ENCODE data around the gene PGGHG.
"Not testable (repeated sequence)": the region's sequence is repeated elsewhere in the genome, so short reads cannot be mapped to it uniquely, and the experiment has no call there.

PGGHG gene

DNA sequence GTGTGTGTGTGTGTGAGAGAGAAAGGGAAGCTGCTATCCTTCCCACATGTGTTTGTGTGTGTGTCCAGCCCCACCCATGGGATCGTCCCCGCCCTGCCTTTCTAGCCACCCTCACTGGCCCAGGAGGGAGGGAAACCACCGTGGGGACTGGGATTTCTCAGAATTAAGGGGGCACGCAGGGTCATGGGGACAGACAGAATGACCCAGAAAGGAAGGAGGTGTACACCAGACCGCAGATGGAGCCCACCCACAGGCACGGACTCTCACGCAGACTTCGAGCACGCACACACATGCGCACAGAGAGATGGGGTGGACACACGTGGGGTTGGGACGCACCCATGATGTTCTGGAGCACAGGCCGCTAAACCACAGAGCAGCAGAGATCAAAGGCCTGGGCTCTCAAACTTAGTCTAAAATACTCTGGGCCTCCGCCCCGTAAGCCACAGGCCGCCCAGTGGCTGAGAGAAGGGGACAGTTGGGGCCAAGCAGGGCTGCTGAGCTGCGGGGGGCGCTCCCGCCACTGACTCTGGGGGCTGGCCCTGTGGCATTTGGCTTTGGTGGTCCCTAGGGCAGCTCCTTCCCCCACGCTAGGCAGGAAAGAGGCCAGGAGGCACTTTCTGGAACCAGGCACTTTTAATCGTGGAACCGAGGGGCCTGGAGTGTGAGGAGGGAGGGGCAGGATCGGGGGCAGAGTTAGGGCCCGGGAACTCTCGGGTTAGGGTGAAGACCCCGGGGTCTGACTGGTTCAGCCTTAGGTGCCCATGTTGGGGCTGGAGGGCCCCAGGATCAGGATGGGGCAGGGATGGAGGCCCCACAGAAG lies 8.9 kb downstream of the PGGHG start:
- DNase-seq, result no peak

DNA sequence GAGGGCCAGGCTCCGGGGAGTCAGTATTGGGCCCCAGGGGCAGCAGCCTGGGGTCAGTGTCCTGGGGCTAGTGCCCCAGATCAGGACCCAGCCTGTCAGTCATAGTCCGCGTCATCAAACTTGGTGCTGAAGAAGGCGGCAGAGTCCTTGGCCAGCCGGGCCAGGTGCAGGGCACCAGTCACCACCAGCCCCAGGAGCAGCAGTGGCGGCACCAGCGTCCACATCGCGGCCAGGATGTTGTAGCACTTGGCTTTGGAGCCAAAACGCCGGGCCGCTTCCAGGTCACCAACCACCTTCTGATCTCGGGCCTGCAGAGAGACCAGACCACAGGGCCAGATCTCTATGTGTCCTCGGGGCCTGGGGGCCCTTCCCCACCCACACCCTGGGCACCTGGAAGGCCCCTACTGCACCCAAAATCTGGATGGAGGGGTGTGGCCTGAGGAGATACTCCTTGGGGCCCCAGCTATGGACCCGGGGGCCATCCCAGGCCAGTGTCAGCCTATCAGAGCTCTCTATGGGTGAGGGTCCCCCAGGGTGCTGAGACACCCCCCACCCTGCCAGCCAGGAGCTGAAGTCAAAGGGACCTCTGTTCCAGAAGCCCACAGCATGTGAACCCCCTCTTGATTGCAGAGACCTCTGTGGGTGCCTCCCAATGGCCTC lies 9.6 kb downstream of the PGGHG start:
- no peak for DNase-seq

DNA sequence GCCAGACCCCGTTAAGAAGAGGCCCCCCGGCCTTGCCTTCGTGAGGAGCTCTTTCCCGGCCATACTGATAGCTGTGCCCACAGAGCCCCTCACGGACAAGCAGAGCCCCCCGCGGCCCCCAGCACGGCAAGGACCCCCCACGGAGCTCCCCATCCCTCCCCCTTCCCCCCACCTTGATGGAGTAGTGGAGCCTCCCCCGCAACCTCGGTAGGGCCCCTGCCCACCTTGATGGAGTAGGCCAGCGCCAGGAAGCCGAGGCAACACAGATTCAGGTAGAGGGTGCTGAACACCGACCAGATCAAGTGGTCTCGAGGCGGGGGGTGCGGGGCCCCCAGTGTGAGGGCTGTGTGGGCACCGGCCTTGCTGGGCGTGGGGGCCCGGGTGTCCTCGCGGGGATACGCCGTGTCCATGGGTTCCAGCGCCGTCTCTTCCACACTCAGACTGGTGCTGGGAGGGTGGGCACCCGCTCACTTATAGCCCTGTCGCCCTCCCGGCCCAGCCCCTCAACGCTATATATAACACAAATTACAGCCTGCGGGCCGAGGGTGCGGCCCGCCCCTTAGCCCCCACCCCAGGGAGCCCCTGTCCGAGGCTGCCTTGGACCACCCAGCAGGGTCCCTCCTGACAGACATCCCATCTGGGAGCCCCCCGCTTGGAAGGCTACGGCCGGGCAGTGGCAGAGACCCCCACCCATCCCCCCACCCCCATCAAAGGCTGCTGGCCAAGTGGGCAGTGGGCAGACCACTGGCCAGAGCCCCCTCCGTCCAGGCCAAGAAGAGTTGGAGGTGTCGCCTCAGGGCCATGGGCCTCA lies 10.4 kb downstream of the PGGHG start, which contains the start of gene IFITM5:
Gene IFITM5 (minus strand): TSS at position 446 of the 811 bp plus-strand sequence. CDS start 36 bp downstream, at position 410.
- no peak for DNase-seq

DNA sequence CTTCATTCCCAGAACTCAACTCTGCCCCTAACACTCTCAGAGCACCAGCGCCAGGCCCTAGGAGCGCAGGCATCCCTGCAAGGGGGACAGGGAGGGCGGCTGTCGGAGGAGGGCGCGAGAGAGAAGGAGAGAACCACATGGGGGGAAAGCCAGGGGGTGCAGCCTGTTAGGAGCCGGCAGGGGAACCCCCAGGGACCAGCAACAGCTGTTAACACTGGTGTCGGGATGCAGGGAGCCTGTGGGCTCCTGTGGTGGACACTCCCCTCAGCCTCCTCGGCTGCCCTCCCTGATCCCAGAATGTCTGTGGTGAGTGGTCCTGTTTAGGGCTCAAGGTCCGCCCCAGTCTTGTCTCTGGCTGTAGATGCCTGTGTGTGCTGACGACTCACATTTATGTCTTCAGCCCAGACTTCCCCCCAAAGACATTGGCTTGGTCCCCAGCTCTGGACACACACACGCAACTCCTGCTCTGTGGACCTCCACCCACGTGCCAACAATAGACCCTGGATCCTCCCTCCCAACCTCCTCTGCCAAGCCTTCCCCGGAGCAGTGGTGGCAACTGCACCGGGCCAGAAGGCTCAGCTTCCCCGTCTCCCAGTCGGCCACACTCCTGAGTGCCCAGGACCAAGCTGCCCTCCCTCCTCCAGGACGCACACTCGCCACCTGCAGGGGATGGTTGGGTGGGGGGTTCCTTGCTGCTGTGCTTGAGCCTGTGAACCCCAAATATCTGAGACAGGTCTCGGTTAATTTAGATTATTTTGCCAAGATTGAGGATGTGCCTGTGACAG lies 11.2 kb downstream of the PGGHG start:
- peak in 1 of 51 donors; percentile 18 for DNase-seq

DNA sequence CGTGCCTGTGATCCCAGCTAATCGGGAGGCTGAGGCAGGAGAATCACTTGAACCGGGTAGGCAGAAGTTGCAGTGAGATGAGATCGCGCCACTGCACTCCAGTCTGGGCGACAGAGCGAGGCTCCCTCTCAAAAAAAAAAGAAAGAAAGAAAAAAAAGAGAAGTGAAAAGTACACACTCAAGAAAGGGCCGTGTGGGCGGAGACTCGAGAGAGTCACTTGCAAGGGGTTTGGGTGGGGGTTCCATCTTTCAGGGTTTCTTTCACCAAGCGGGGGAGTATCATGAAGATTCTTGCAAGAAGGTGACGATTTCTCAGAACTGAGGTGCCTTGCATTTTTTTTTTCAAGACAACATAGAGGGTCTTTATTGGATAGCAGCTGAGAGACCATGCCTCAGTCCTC lies 14.4 kb downstream of the PGGHG start:
- DNase-seq, result no peak

DNA sequence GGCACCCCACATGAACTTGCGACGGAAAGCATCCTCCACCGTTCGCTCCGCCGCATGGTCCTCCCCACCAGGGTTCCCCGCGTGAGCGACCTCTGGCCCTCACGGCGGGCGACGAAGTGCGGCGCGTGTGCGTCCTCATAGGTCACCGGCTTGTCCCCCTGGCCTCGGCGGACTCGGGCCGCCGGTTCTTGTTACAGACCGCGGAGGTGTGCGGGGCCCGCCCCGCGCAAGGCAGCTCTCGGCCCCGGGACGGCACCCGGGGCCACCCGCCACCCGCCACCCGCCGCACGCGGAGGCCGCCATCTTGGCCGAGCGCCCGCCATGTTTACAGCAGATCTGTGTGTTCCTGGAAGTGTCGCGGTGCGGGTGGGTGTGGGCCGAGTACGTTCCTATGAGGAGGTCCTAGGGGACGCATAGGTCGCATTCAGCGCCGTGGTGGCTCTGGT lies 15.2 kb downstream of the PGGHG start:
- DNase-seq, result no peak

DNA sequence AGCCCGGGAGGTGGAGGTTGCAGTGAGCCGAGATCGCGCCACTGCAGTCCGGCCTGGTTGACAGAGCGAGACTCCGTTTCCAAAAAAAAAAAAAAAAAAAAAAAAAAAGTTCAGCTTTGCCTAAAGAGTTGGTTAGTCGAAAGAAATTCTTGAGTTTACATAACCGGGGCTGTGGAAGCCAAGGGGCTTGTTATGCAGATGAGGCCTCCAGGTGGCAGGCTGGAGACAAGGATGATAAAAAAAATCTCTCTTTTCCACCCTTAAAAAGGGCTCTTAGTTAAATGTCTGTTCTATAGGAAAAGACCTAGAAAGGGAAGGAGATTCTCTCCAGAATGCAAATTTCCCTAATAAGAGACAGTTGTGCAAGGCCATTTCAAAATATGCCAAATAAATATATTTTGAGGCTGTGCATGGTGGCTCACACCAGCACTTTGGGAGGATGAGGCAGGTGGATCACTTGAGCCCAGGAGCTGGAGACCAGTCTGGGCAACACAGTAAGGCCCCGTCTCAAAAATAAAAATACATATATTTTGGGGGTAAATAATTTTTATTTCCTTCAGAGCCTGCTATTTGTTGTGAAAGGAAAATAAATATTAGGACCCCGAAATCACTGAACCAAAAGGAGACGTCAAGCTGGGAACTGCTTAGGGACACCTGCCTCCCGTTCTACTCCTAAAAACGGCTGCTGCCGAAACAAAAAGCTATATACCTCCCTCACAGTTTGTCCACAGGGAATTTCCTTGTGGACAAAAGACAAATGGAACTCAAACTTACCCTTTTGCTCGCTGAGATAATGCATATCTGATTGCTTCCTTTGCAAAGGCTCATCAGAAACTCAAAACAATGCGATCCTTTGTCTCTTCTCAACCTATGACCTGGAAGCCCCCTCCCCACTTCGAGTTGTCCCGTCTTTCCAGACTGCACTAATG lies 16.3 kb downstream of the PGGHG start:
- DNase-seq, result peak in 11 of 51 donors; percentile 9 to 45 (median 33)

DNA sequence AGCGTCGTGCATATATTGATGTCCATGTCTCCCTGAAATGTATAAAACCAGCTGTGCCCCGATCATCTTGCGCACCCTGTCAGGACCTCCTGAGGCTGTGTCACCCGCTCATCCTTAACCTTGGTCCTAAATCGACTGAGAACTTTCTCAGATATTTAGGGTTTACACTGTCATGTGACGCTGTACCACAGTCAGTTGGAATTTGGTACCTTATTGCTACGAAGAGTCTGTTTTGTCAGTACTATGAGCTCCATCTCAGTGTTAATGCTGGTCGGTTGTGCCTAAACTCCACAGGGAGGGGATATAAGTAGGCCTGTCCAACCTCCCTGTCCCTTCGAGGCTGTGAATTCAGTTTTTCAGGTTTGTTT lies 16.9 kb downstream of the PGGHG start:
- no peak for DNase-seq

DNA sequence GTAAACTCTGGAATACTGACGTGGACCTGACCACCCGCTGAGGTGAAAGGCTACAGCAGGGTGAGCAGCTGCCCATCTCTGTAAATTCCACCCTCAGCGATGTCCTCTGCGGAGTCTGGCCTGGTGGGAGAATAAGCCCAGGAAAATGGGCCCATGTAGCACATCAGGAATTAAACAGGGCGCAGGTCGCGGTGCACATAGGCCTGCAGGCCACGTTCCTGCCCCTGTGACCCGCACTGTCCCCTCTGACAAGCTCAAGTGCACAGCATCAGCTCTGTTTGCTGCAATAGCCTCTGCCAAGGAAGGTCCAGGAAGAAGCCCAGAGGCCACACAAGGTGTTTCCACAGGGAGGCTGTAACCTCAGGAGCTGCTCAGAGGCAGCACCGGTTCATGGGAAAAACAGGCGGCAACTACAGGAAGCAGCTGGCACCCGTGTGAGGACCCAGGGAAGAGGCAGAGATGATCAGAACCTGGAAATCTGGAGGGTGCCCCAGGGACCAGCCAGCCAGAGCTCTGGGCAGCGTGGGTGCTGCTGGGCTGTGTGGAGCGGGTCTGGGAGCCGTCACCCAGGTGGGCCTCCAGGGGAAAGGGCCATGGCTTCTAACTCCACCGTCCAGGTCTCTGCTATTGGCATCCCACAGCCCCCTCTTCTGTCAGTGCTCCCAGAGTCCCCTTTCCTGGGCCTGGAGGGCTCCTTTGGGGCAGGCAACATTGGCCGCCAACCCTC lies 17.9 kb downstream of the PGGHG start:
- DNase-seq, result no peak

DNA sequence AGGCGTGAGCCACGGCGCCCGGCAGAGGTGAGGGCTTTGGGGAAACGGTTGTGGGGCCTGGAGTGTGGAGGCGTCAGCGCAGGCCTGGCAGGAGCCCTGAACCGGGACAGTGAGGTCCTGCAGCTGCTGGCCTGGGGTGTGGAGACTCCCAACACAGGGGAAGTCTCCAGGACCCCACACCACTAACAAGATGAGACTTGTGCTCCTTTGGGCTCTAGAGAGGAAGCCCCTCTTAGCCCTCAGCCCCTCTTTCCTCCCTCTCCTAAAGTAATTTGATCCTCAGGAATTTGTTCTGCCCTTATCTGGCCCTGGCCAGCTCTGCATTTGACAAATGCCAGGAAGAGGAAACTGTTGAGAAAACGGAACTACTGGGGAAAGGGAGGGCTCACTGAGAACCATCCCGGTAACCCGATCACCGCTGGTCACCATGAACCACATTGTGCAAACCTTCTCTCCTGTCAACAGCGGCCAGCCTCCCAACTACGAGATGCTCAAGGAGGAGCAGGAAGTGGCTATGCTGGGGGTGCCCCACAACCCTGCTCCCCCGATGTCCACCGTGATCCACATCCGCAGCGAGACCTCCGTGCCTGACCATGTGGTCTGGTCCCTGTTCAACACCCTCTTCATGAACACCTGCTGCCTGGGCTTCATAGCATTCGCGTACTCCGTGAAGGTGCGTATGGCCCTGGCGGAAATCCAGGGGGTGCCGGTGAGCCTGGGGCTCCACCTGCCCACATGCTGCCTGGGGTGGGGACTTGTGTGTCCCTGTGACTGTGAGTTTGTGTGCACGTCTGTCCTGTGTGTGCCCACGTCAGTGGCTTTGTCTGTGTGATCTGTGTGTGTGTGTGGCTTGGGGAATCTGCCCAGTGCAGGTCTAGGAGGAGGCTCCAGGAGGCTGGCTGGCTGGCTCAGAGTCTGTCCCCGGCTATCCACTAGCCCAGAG lies 19.1 kb downstream of the PGGHG start, which contains the start of gene IFITM2:
Gene IFITM2 (plus strand): TSS at position 51 of the 943 bp plus-strand sequence. CDS start 377 bp downstream, at position 428.
- peak in 1 of 51 donors; percentile 26 for DNase-seq

DNA sequence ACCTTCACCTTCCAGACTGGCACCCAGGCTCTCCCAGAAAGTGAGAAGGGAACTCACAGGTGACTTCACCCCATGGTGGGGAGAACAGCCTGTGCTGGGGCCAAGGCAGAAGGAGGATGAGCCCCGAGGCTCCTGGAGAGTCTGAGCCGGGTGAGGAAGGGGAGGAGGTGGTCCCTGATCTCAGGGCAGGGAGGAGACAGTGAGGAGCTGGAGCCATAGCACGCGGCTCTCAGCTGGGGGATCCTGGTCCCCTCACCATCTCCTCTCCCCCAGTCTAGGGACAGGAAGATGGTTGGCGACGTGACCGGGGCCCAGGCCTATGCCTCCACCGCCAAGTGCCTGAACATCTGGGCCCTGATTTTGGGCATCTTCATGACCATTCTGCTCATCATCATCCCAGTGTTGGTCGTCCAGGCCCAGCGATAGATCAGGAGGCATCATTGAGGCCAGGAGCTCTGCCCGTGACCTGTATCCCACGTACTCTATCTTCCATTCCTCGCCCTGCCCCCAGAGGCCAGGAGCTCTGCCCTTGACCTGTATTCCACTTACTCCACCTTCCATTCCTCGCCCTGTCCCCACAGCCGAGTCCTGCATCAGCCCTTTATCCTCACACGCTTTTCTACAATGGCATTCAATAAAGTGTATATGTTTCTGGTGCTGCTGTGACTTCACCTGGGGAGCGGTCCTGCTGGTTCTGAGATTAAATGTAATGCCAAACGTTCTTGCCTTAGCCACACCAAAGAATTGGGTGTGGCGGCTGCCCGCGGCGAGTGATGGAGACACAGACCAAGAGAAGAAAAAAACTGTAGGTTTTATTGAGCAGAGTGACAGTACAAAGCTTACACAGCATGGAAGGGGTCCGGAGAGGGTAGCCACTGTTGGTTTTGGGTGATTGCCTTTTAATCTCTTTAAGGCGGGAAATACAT lies 20.1 kb downstream of the PGGHG start:
- not testable (repeated sequence) for DNase-seq

DNA sequence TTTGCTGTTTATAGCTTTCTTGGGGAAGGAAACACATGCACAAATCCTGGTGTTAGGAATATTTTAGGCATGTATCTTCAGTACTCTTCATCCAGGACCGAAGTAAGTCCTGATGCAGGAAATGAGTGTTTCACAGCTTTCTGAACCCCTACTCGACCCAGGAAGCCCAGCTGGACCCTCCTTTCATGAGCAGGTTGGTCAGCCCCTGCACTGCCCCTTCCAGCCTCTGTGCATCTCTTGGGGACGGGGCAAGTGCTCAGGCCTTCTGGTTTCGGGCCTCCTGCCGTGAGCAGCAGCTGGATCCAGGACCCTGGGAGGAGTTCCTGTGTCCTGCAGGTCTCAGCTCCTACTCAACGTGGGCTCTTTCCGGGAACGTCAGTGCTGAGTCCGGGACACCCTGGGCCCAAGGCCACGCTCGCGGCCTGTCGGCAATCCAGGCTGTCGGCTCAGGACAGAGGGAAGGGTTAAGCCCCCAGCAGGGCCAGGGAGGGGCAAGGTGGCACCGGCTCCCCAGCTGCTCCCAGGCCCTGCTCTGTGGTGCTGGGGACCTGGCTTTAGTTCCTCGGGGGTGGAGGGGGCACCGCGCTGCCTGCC lies 21.1 kb downstream of the PGGHG start:
- DNase-seq, result not testable (repeated sequence)

DNA sequence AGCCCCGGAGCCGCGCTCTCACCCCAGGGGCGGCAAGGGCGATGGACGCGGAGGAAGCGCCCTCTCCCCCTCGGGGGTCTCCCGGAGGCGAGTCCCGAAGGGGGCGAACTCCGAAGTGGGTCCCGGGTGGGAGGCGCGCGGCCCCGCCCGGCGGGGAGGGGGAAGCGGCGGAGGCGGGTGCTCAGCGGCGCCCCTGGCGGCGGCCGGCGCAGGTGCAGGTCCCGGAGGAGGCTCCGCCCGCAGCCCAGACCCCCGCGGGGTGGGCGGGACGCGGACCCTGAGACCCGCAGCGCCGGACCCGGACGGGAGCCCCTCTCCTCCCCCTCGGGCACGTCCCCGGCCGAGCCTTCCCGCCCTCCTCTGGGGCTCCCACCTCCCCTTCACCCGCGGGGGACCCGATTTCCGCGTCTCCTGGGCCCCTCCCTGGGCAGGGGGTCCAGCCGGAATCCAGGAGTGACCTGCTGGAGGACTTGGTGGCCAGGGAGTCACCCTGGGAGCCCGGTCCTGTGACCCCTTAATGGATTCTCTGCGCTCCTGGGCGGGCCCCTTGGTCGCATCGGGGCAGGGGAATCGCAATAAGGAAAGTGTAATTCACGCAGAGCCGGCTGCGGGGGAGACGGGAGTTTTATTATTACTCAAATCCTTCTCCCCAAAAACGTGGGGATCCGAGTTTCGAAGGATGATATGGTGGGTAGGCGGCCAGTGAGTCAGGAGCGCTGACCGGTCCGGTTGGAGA lies 22.3 kb downstream of the PGGHG start:
- not testable (repeated sequence) for DNase-seq

DNA sequence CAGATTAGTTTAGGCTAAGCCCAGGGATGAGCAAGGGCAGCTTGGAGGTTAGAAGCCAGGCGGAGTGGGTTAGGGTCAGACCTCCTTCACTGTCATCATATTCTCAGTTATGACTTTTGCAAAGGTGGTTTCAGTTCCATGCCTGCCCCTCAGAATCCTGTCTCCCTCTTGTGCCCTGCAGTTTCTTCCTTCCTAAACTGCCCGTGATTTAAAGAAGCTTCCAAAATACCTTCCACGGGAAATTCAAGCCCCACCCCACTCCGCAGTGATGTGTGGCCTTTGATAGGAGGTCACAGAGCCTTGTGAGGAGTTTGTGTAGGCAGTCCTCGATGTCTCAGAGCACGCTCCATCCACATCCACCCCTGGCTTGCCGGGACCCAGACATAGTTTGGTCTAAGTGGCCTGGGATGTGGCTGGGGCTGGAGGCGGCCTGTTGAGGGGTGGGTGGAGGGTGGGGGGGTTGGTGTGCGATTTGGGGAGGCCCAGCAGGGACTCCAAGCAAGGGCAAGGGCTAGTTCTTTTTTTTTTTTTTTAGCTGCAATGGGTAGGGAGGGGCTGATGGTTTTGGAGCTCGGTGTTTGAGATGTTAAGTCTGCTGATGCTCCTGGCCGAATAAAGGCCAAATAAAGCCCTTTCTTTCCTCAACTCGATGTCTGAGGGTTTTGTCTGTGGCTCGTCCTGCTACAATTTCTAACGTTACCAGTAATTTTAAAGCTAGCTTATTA lies 23.3 kb downstream of the PGGHG start:
- no peak for DNase-seq

DNA sequence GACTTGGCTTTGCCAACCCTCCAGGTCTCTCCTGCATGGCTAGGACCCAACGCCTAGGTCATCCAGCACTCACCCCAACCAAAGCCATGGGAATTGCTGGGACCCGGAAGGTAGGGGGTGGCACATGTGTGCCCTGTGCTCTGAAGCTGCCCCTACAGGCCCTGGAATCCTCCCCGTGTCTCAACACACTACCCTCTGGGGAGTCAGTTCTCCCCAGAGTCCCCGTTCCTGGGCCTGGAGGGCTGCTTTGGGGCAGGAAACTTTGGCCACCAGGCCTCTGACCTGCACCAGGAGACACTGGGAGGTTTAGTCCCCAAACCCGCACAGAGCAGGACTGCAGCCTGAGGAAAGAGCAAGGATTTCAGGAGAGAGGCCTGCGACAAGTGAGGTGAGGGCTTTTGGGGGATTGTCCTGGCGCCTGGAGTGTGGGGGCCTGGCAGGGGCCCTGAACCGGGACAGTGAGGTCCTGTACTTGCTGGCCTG lies 24.4 kb downstream of the PGGHG start:
- no peak for DNase-seq

All from hypothalamus (tissue), 51 donors.